ENCODE measurements around the gene SLC16A9. TPM values are rescaled to one million over a fixed set of nuclear protein-coding genes. Genes with fewer than 3 reads are reported as not detected.

SLC16A9 gene
- total RNA-seq, 4 donors from 2014 or later: 35.6 to 63.8 (median 41.6) TPM

- no peaks in the 10 kb centered on the region for H3K9me3 ChIP-seq
- intact Hi-C loops (cut with DNase I): no loop called here
- no peaks in the 10 kb centered on the region for H3K4me1 ChIP-seq
- TF ChIP-seq CTCF (IDR thresholded peaks at IDR 0.05) (no peak), POLR2A (IDR thresholded peaks at IDR 0.05) (no peak)
- WGBS, 2 donors: 80 to 100% methylated on average over 2 of the region's 2 CpGs
- no peaks in the 10 kb centered on the region for H3K27me3 ChIP-seq
- no peak overlapping the region for H3K27ac ChIP-seq
- DNase-seq: no peak
- no peak overlapping the region for H3K4me3 ChIP-seq (replicated peaks in 1 of 3)
- H3K36me3 ChIP-seq: no peaks in the 10 kb centered on the region
Measured at GRCh38 chr10:59633063-59633462, 76.6 kb downstream of the SLC16A9 start.

DNA sequence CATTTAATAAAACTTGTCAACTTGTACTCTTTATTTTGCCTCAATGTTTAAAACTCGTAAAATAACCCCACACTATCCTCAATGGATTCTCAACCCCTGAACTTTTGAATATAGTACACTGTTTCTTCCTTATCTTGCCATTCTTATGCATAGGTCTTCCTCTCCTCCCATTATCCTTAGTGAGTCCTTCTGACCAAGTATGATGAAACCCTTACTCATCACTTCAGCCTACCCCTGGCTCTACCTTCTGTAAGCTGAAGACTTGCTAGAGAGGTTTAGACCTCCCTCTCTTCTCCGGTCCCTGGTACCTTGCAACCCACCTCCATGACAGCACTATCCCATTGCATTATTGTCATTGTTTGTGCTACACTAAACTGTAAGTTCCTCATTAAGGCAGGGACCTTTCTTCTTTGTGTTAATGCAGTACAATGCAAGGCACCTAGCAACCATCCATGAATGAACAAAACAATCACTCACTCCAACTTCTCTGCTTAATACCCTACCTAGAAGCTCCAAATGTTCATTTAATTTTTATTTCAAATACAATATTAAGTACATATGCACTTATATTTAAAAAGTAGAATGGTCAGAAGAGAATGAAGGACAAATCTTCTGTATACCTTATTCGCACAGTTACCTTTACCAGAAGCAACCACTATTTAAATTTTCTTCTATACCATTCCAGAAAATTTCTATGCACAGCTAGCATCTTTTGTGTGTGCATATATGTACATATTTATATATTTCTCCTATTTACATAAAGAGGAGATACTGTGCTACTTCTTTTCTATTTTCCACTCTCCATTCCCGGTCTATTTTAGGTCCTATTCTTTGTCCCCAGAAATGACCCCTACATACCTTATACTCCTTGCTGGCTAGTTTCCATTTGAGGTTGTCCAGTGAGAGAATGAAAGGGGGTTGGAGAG lies 77.5 kb downstream of the SLC16A9 start:
- intact Hi-C loops (cut with DNase I): no loop called here
- no peak for DNase-seq

DNA sequence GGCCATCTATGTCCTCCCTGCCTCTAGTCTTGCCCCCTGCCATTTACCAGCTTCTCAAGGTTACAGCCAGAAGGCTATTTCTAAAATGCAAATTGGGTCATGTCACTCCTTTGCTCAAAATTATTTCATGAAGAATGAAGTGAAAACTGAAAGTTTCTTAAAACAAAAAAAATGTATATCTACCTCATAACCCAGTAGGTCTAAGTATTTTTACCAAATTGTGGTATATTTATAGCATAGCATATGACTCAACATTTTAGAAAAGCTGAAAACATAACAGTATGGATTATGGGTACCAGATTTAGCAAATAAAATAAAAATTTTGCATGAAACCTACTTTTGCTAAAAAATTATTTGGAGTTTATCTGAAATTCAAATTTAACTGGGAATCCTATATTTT lies 78.4 kb downstream of the SLC16A9 start:
- TF ChIP-seq CTCF (IDR thresholded peaks at IDR 0.05) (no peak), POLR2A (IDR thresholded peaks at IDR 0.05) (no peak)

More for the DNA sequence above, 77.5 kb downstream of the SLC16A9 start:
- Histone ChIP-seq H3K9me3 (no peaks in the 10 kb centered on the region), H3K4me3 (replicated peaks in 1 of 3) (no peak overlapping the region), H3K27ac (no peak overlapping the region), H3K27me3 (no peaks in the 10 kb centered on the region), H3K36me3 (no peaks in the 10 kb centered on the region), H3K4me1 (no peaks in the 10 kb centered on the region)
- TF ChIP-seq CTCF (IDR thresholded peaks at IDR 0.05) (no peak), POLR2A (IDR thresholded peaks at IDR 0.05) (no peak)
- WGBS, 2 donors: 93 to 96% methylated on average over 4 of the region's 4 CpGs

GRCh38 chr10:59628965-59629364 lies 80.7 kb downstream of the SLC16A9 start:
- intact Hi-C loops (cut with DNase I): loop anchor here (5.0 to 10.0 kb wide), 3 partner anchors 183 to 406 kb away; partner anchors contain the start of gene CCDC6

More for the DNA sequence above, 78.4 kb downstream of the SLC16A9 start:
- no peak overlapping the region for H3K4me3 ChIP-seq (replicated peaks in 1 of 3)
- H3K4me1 ChIP-seq: peaks cover 0 to 1% of the 10 kb centered on the region in 2 donors
- no peaks in the 10 kb centered on the region for H3K27me3 ChIP-seq
- no peak overlapping the region for H3K27ac ChIP-seq
- H3K9me3 ChIP-seq: no peaks in the 10 kb centered on the region
- no peaks in the 10 kb centered on the region for H3K36me3 ChIP-seq
- DNase-seq: no peak
- intact Hi-C loops (cut with DNase I): no loop called here

More at GRCh38 chr10:59628965-59629364, 80.7 kb downstream of the SLC16A9 start:
- TF ChIP-seq CTCF (IDR thresholded peaks at IDR 0.05) (no peak), POLR2A (IDR thresholded peaks at IDR 0.05) (no peak)
- no peak overlapping the region for H3K27ac ChIP-seq
- peaks cover 0 to 3% of the 10 kb centered on the region in 2 donors for H3K4me1 ChIP-seq
- H3K27me3 ChIP-seq: no peaks in the 10 kb centered on the region
- no peak overlapping the region for H3K4me3 ChIP-seq (replicated peaks in 1 of 3)
- H3K36me3 ChIP-seq: no peaks in the 10 kb centered on the region
- WGBS, 2 donors: 89 to 92% methylated on average over 4 of the region's 4 CpGs
- no peak for DNase-seq
- H3K9me3 ChIP-seq: no peaks in the 10 kb centered on the region

All from thyroid gland (tissue), 4 donors.